GM10266 (cell line): Measurements from ENCODE around the gene PHACTR1.

ENCODE experiments used
- DNase-seq: peaks from one replicate; pipeline ENCODE4 v3.0.0; 2012; ENCODE audit errors: extremely low spot score
- TF ChIP-seq, protein P1 (sequence below): IDR thresholded peaks from 2 replicates; pipeline ENCODE4 v1.5.1; 2012; ENCODE audit warnings: mild to moderate bottlenecking, low read depth; ENCODE audit not compliant: control insufficient read depth, insufficient read depth; ENCODE audit errors: missing control alignments

Gene PHACTR1

DNA sequence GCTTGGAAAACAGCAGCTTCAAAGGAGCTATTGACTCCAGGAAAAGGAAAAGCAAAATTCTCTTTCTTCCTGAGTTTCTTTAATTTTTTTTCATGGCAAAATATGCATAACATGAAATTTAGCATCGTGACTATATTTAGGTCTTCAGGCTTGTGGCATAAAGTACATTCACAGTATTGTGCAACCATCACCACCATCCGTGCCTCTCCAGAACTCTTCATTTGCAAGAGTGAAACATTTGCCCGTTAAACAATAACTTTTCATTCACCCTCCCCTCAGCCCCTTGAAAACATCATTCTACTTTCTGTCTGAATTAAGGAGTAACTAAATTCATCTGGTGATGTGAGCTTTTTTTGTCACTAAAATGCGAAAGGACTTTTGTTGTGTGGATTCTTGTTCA lies 251.7 kb downstream of the PHACTR1 start:
- no peak for DNase-seq
- TF ChIP-seq, protein P1, sequence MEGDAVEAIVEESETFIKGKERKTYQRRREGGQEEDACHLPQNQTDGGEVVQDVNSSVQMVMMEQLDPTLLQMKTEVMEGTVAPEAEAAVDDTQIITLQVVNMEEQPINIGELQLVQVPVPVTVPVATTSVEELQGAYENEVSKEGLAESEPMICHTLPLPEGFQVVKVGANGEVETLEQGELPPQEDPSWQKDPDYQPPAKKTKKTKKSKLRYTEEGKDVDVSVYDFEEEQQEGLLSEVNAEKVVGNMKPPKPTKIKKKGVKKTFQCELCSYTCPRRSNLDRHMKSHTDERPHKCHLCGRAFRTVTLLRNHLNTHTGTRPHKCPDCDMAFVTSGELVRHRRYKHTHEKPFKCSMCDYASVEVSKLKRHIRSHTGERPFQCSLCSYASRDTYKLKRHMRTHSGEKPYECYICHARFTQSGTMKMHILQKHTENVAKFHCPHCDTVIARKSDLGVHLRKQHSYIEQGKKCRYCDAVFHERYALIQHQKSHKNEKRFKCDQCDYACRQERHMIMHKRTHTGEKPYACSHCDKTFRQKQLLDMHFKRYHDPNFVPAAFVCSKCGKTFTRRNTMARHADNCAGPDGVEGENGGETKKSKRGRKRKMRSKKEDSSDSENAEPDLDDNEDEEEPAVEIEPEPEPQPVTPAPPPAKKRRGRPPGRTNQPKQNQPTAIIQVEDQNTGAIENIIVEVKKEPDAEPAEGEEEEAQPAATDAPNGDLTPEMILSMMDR = no peak

DNA sequence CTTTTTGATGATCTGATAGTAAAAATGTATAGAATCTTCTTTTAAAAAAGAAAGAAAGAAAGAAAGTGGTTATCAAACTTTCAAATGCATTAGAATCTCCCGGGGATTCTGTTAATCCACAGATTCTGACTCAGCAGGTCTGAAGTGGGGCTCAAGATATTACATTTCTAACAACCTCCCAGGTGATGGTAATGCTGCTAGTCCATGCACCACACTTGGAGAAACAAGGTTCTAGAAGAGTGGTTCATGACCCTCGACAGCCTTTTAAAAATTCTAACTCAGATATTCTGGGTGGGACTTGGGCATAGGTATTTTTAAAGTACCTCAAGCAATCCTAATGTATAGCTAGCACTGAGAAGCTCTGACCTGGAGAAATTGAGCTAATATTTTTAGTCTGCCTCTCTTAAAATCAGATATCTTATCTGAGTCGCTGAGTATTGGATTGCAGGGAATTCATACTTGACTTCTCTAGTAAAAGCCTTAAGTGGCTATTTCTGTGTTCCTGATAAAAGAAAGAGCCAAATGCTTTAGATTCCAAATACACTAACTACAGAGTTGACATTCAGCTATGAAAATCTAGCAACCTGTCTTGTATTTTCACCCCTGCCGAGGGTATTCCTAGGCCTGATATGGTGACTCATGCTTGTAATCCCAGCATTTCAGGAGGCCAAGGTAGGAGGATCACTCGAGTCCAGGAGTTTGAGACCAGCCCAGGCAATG lies 252.4 kb downstream of the PHACTR1 start:
- TF ChIP-seq, protein P1 = no peak
- DNase-seq = no peak

DNA sequence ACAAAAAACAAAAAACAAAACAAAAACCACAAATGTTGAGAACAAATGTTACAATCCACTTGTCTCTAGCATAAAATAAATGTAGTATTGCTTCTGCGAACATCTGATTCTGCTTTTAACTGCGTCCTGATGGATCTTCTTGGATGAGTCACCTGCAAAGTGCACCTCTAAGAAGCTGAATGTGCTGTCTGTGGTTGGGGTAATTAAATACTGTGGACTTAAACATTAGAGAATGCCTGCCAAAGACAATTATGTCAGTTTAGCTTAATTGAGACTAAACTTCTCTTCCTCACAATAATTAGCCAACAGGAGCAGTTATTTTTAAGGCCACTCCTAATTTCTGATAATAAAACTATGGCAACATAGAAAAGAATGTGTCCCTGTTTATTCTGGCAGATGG lies 253.4 kb downstream of the PHACTR1 start:
- no peak for DNase-seq
- TF ChIP-seq, protein P1 = no peak

DNA sequence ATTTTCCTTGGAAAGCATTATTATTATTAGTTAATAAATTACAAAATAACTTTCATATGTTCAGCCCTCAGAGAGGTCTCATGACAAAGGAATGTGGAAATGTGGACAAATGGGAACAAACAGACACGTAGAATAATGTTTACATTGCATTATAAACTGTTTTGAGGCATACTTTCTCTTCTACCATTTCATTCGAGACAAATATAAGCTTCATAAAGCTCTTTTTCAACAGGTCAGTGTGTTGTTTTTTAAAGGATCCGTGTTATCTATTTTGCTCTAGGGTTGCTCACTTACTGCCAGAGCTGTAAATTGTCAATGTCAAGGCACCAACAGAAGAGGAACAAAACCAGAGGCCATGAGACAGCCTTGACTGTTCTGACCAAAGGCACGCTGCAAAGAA lies 256.8 kb downstream of the PHACTR1 start:
- TF ChIP-seq, protein P1 = no peak

DNA sequence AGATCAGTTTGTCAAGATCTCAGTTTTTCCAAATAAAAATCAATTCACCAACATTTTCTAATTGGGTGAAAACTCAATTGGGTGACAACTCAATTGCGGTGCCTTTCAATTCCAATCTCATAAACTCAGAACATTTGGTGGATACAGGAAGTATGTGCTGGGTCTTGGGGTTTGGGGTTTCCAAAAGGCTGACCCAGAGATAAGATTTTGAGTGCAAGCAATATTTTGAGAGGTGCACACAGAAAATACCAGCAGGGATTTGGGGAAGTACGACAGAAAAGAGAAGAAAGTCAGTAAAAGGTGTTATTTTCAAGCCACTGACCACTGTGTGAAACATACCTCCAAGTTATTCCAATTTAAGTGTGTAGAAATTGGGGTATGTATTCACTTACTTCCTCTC lies 258.0 kb downstream of the PHACTR1 start:
- DNase-seq = no peak
- TF ChIP-seq, protein P1 = no peak

More for the DNA sequence above, 256.8 kb downstream of the PHACTR1 start:
- no peak for DNase-seq

DNA sequence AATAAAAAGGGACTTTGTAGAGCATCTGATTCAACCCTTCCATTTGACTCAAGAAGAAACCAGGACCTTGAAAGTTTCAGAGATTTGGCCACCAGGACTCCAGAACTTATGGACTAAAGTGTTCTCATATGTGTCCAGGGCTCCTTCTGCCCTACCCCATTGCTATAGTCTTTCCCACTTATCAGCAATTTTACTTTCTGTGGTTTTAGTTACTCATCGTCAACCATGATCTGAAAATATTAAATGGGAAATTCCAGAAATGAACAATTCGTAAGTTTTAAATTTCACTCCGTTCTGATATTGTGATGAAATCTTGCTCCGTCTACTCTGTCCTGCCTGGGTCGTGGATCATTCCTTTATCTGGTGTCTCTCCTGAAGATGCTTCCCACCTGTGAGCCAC lies 259.8 kb downstream of the PHACTR1 start:
- TF ChIP-seq, protein P1 = no peak
- DNase-seq = no peak

DNA sequence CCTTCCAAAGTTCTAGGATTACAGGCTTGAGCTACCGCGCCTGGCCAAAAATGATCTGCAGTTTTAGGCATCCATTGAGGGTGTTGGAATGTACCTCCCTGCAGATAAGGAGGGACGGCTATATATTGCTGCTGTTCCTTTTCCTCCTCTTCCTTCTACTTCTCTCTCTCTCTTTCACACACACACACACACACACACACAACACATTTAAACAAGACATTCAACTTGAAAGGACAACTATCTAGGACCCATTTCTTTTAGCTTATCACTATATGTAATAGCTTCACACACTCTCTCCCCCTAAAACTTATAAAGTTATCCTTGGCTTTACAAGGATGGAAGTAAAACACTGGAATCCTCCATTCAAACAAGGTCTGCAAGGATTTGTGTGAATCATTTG lies 260.6 kb downstream of the PHACTR1 start:
- no peak for DNase-seq
- TF ChIP-seq, protein P1 = no peak
